Upper lobe of left lung (tissue), 4 donors: ENCODE results near the gene NHLH2.

ENCODE experiments used
- CTCF ChIP-seq, 6 experiments: fragments of 450-650 bp in 4 of 6; fragments of 200-600 bp in 2 of 6; sonication (generic) in 2 of 6; IDR thresholded peaks; one replicate each; pipeline ENCODE4 v1.5.1; 2016 to 2019; ENCODE audit warnings: antibody characterized with exemption in 6 of 6
- POLR2A ChIP-seq, 4 donors: fragments of 450-650 bp; IDR thresholded peaks; one replicate each; pipeline ENCODE4 v1.5.1; 2016 to 2017; ENCODE audit warnings: antibody characterized with exemption in 4 of 4, mild to moderate bottlenecking in 2 of 4

- no peak for TF ChIP-seq CTCF (IDR thresholded peaks at IDR 0.05)
- no peak for TF ChIP-seq POLR2A (IDR thresholded peaks at IDR 0.05)
Measured at GRCh38 chr1:115838431-115839028, 2.4 kb downstream of the NHLH2 start.
